Stimulated activated CD8-positive, alpha-beta memory T cell treated with anti-CD3 and anti-CD28 coated beads, Interleukin-4, amount 100 ng/mL, for 24 hours (primary cell): ENCODE results near the gene CD300A.
"Not testable (repeated sequence)": the region's sequence is repeated elsewhere in the genome, so short reads cannot be mapped to it uniquely, and the experiment has no call there.

ENCODE experiments used
- DNase-seq: peaks from one replicate; pipeline ENCODE4 v3.0.0-alpha.2; 2020; ENCODE audit warnings: low read depth

CD300A gene

GRCh38 chr17:74480290-74480689 is 13.9 kb downstream of the CD300A start:
- DNase-seq = no peak

GRCh38 chr17:74481621-74482020 is 15.2 kb downstream of the CD300A start:
- DNase-seq = no peak

DNA sequence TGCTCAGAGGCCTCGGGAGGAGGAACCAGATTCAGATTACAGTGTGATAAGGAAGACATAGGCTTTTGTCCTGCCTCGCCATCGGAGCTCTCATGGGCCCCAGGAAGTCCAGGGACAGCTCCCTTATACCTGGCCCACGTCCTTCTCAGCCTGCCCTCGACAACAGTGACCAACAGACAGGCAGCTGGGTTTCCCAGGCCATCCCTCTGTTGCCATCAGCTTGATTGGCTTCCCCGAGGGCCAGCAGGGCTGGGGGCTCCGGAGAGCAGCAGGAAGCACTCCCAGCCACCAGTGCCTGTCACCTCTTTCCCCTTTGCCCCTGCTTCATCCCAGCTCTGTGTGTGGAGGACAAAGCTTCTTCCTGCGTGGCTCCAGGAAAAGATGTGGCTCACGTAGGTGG is 17.6 kb downstream of the CD300A start:
- DNase-seq = no peak

GRCh38 chr17:74485022-74485743 is 18.7 kb downstream of the CD300A start:
- no peak for DNase-seq

GRCh38 chr17:74485841-74486240 is 19.4 kb downstream of the CD300A start:
- no peak for DNase-seq

DNA sequence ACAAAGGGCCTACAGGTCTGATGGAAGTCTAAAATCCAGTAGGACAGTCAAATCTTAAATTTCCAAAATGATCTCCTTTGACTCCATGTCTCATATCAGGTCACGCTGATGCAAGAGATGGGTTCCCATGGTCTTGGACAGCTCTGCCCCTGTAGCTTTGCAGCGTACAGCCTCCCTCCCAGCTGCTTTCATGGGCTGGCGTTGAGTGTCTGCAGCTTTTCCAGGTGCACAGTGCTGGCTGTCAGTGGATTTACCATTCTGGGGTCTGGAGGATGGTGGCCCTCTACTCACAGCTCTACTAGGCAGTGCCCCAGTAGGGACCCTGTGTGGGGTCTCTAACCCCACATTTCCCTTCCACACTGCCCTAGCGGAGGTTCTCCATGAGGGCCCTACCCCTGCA is 21.8 kb downstream of the CD300A start:
- DNase-seq = not testable (repeated sequence)

GRCh38 chr17:74490716-74491115 is 24.3 kb downstream of the CD300A start:
- no peak for DNase-seq

DNA sequence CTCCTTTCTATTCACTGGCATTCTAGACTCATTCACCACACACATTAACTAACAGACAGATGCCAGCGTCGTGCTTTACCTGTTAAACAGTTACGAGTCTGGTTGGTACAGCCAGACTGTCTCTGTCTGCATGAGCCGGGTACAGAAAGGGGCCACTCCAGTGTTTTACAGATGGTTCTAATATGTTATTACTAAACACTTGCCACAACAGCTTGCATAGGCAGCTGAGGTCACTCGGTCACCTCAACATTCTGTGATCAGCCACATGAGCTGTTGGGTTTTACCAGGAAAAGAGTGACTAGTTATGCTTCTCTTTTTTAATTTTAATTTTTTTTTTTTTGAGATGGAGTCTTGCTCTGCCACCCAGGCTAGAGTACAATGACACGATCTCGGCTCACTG is 25.2 kb downstream of the CD300A start:
- no peak for DNase-seq

DNA sequence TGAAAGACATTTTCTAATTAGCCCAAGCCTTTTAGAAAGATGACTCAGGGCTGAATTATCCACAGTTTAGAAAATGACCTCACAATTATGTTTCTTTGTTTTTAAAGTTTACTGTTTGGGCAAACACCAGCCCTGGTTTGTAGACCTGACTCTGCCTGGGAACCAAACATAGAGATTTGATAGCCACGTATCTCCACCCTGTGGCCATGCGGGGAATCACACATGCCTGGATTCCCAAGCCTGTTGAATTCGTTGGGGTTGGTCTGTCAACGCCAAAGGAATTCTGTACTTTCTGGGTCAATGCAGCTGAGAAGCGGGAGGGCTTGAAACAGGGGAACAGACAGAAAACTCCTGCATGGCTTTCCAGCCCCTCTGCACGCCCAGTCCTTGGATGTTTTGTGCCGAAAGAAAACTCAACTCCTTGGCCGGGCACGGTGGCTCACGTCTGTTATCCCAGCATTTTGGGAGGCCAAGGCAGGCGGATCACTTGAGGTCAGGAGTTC is 26.9 kb downstream of the CD300A start:
- DNase-seq = peak; percentile 45

GRCh38 chr17:74497471-74497870 is 31.0 kb downstream of the CD300A start:
- no peak for DNase-seq

DNA sequence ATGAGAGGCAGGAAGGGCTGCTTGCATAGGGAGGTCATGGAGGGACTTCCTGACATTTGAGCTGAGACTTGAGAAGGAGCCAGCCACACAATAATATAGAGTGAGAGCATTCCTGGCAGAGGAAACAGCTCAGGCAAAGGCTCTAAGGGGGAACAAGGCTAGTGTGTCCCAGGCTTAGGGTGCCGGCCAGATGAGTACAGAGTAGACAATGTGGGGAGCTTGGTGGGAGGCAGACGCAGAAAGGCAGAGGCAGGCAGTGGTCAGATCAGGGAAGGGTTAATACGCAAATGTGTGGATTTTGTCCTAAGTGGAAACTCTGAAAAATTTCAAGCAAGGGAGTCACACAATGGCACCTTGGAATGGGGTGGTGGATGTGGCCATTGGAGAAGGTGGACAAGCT is 33.6 kb downstream of the CD300A start:
- DNase-seq = no peak

DNA sequence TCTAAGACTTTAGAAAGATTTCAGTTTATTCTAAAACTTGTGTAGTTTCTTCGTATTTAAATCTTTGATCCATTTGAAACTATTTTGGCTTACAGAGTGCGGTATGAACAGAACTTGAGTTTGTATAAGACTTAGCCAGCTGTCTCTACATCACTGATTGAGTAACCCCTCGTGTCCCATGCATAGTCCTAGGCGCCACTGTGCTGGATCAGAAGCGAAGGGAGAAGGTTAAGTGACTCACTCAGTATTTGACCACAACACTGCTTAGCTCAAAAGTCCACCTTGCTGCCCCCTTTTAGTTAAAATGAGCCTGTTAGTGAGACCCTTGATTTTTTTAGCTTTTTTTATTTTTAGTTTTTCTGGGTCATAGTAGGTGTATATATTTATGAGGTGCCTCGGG is 36.4 kb downstream of the CD300A start:
- DNase-seq = no peak

- not testable (repeated sequence) for DNase-seq
These were observed 37.5 kb downstream of the CD300A start for GRCh38 chr17:74503949-74504348.

GRCh38 chr17:74508156-74508555 is 41.7 kb downstream of the CD300A start:
- no peak for DNase-seq

GRCh38 chr17:74512036-74512435 is 45.6 kb downstream of the CD300A start:
- DNase-seq = no peak

DNA sequence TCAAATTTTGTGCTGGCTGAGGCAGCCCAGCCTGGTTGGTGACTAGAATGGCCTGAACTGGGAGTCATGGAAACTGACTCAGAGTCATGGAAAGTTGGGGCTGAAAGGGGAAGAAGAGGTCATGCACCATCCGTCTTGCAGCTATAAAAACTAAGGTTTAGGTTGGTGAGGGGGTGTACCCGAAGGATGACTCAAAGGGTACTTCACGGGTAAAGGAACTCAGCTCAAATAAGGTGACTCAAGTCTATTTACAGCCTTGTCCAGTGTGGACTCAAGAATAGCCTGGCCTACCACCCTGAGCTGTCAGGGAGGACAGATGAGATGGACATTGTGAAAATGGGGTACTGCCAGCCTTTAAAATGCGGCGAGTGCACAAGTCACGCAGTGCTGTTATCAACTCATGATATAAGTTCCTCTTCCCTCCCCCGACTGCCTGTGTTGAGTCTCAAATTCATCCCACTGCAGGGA is 46.2 kb downstream of the CD300A start:
- peak; percentile 20 for DNase-seq

DNA sequence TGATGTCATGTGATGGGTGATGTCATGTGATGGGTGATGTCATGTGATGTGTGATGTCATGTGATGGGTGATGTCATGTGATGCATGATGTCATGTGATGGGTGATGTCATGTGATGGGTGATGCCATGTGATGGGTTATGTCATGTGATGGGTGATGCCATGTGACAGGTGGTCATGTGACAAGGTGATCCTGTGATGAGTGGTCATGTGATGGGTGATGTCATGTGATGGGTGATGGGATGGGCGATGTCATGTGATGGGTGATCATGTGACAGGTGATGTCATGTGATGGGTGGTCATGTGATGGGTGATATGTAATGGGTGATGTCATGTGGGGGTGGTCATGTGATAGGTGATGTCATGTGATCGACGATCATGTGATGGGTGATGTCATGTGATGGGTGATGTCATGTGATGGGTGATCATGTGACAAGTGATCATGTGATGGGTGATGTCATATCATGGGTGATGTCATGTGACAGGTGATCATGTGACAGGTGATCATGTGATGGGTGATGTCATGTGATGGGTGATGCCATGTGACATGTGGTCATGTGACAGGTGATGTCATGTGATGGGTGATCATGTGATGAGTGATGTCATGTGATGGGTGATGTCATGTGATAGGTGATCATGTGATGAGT is 47.7 kb downstream of the CD300A start:
- DNase-seq = peak; percentile 7

- peak; percentile 11 for DNase-seq
These were observed 48.3 kb downstream of the CD300A start for GRCh38 chr17:74514632-74515334.

DNA sequence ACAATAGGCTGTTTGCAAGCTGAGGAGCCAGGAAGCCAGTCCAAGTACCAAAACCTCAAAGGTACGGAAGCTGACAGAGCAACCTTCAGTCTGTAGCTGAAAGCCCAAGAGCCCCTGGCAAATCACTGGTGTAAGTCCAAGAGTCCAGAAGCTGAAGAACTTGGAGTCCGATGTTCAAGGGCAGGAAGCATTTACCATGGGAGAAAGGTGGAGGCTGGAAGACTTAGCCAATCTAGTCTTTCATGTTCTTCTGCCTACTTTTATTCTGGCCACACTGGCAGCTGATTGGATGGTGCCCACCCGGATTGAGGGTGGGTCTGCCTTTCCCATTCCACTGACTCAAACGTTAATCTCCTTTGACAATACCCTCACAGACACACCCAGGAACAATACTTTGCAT is 49.5 kb downstream of the CD300A start:
- DNase-seq = no peak

- no peak for DNase-seq
These were observed 50.3 kb downstream of the CD300A start for GRCh38 chr17:74516561-74517328.

GRCh38 chr17:74518413-74518981 is 52.1 kb downstream of the CD300A start:
- not testable (repeated sequence) for DNase-seq

DNA sequence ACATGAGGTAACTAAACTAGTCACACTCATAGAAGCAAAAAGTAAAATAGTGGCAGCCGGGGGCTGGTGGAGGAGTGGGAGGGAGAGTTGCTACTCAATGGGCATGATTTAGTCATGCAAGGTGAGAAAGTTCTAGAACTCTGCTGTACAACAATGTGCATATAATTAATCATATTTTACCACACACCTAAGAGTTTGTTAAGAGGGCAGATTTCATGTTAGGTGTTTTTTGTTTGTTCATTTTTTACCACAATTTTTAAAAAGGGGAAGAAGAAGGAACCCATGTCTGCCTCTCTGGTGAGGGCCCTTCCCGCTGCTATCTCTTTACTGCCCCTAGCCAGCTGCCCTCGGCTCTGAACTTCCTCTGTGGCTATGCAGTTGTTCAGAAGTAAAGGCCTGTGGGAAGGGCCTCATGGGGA is 53.6 kb downstream of the CD300A start:
- DNase-seq = no peak
